RKO (cell line): ENCODE measurements around the gene BCL2L14.

ENCODE experiments used
- DNase-seq: peaks from one replicate; pipeline ENCODE4 v3.0.0-alpha.2; 2016; ENCODE audit warnings: low spot score

The BCL2L14 gene

GRCh38 chr12:12070674-12071656 is at the start of gene BCL2L14:
BCL2L14 (plus strand) TSS chr12:12070939; CDS start chr12:12079306, 8,367 bp downstream.
- no peak for DNase-seq

GRCh38 chr12:12022306-12022936 is 48.3 kb upstream of the BCL2L14 start:
- DNase-seq, result no peak

- DNase-seq, result no peak
These were observed 47.3 kb upstream of the BCL2L14 start for GRCh38 chr12:12023456-12023855.

- DNase-seq, result no peak
These were observed 45.6 kb upstream of the BCL2L14 start for GRCh38 chr12:12024911-12025682.

- DNase-seq, result no peak
These were observed 44.8 kb upstream of the BCL2L14 start for GRCh38 chr12:12025799-12026386.

- DNase-seq, result no peak
These were observed 41.9 kb upstream of the BCL2L14 start for GRCh38 chr12:12028668-12029402.

GRCh38 chr12:12029653-12030052 is 41.1 kb upstream of the BCL2L14 start:
- DNase-seq, result no peak

- no peak for DNase-seq
These were observed 38.4 kb upstream of the BCL2L14 start for GRCh38 chr12:12032260-12032791.

GRCh38 chr12:12032851-12033797 is 37.6 kb upstream of the BCL2L14 start:
- peak; percentile 80 for DNase-seq

- DNase-seq, result no peak
These were observed 36.9 kb upstream of the BCL2L14 start for GRCh38 chr12:12033824-12034223.

- DNase-seq, result no peak
These were observed 36.4 kb upstream of the BCL2L14 start for GRCh38 chr12:12034344-12034743.

- no peak for DNase-seq
These were observed 35.5 kb upstream of the BCL2L14 start for GRCh38 chr12:12035229-12035628.

- DNase-seq, result no peak
These were observed 33.8 kb upstream of the BCL2L14 start for GRCh38 chr12:12036901-12037300.

- DNase-seq, result no peak
These were observed 30.8 kb upstream of the BCL2L14 start for GRCh38 chr12:12039897-12040296.

- DNase-seq, result no peak
These were observed 24.3 kb upstream of the BCL2L14 start for GRCh38 chr12:12046401-12046800.

- DNase-seq, result no peak
These were observed 23.1 kb upstream of the BCL2L14 start for GRCh38 chr12:12047682-12048081.

GRCh38 chr12:12048266-12048665 is 22.5 kb upstream of the BCL2L14 start:
- DNase-seq, result no peak

GRCh38 chr12:12048714-12049113 is 22.0 kb upstream of the BCL2L14 start:
- DNase-seq, result no peak

GRCh38 chr12:12051668-12052067 is 19.1 kb upstream of the BCL2L14 start:
- no peak for DNase-seq

GRCh38 chr12:12054993-12055392 is 15.7 kb upstream of the BCL2L14 start:
- DNase-seq, result no peak
